NCI-H1694 (cell line): ENCODE results near the gene IL17REL.

Source experiments
- DNase-seq: peaks from one replicate; lab custom pipeline; 2025; lab: John Stamatoyannopoulos, UW

The IL17REL gene

GRCh38 chr22:49956418-49956770, 56.2 kb downstream of the IL17REL start:
- DNase-seq, result no peak

GRCh38 chr22:49955581-49956417, 56.8 kb downstream of the IL17REL start:
- DNase-seq, result no peak

GRCh38 chr22:49954991-49955580, 57.5 kb downstream of the IL17REL start:
- no peak for DNase-seq

GRCh38 chr22:49954354-49954753, 58.2 kb downstream of the IL17REL start:
- DNase-seq, result no peak

- DNase-seq, result no peak
These were observed 58.8 kb downstream of the IL17REL start for GRCh38 chr22:49953680-49954344.

- no peak for DNase-seq
These were observed 59.4 kb downstream of the IL17REL start for GRCh38 chr22:49953027-49953679.

GRCh38 chr22:49951986-49952896, 60.3 kb downstream of the IL17REL start:
- DNase-seq, result no peak

- DNase-seq, result no peak
These were observed 60.9 kb downstream of the IL17REL start for GRCh38 chr22:49951678-49951985.

GRCh38 chr22:49951000-49951677, 61.4 kb downstream of the IL17REL start:
- DNase-seq, result no peak

- no peak for DNase-seq
These were observed 62.1 kb downstream of the IL17REL start for GRCh38 chr22:49950396-49950994.

- no peak for DNase-seq
These were observed 62.7 kb downstream of the IL17REL start for GRCh38 chr22:49949914-49950292.

GRCh38 chr22:49948958-49949913, 63.3 kb downstream of the IL17REL start:
- DNase-seq, result no peak

- DNase-seq, result no peak
These were observed 64.2 kb downstream of the IL17REL start for GRCh38 chr22:49948116-49948957.

GRCh38 chr22:49947296-49947622, 65.3 kb downstream of the IL17REL start:
- DNase-seq, result no peak

GRCh38 chr22:49946612-49947295, 65.8 kb downstream of the IL17REL start:
- no peak for DNase-seq

- DNase-seq, result peak; percentile 93
These were observed 67.3 kb downstream of the IL17REL start for GRCh38 chr22:49945042-49945794.
